HG03135 (cell line): ENCODE data around the gene GNAZ.

Source experiments
- ATAC-seq: cut with Tn5 transposase; IDR thresholded peaks from one replicate; pipeline ENCODE4 v1.9.1; 2021; ENCODE audit warnings: mild to moderate bottlenecking, moderate library complexity; ENCODE audit not compliant: unreplicated experiment

GNAZ gene

DNA sequence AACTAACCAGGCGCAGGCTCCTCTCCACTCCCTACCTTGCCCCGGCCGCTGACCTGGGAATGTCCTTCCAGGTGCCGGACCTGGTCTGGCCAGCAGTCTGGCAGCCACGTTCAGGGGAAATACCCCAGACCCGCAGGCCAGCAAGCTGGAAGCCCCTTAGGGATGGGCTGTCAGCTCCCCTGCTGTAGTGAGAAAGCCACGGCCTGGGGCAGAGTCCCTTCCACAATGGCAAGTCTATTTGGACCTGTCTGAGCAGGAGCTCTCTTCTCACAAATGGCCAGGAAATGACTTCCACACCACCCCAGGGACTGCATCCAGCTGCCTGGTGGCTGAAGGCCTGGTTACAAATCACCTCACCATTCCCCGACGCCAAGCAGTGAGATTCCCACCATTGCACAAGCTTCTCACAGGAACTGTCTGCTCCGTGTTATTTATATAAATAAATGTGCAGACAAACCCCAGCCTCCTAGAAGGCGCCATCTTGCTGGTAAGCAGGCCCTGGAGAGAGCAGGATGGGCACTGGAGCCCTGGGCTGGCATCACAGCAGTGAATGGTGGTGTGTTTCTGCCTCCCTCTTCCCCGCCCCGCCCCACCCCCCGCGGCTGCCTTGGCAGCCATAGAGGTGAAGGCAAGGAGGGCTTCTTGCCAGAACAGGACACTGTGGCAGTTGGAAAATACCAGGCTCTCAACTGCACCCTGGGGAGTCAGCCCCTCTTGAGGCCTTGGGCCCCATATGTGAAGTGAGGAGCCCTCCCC, 47.8 kb downstream of the GNAZ start:
- ATAC-seq, result no peak

DNA sequence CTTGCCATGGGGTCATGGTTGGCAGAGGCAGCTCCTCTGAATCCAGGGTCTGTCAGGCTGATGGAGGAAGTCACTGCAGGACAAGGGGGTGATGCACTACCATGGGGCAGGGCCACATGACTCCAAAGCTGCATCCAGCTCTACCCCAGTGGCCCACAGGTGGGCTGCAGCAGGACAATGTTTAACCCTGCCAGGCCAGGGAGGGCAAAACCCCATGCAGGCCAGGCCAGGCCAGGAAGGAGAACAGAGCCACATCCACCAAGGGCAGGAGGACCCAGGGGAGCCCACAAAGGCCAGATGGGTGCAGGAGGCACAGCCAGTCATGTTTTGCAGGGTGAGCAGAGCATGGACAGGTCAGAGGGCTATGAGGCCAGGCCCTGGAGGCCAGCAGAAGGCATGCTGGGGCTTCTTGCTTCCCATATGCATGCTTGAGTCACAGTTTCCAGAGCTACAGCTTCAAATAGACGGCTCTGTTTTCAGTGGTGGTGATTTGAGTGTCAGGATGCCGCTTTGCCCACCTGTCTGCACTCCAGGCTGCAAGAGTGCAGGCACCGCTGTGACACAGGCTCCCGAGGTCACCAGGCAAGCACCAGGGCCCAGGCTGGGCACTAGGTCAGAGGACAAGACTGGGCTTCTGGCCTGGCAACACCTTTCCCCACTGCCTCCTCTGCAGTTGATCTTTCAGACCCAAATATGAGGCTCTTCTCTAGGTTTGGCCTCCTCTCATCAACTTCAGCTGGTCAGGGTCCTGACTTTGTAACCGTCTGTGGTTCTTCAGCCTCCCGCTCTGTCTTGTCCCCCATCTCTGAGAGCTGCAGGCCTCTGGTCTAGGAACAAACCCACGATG, 48.6 kb downstream of the GNAZ start:
- ATAC-seq, result no peak

DNA sequence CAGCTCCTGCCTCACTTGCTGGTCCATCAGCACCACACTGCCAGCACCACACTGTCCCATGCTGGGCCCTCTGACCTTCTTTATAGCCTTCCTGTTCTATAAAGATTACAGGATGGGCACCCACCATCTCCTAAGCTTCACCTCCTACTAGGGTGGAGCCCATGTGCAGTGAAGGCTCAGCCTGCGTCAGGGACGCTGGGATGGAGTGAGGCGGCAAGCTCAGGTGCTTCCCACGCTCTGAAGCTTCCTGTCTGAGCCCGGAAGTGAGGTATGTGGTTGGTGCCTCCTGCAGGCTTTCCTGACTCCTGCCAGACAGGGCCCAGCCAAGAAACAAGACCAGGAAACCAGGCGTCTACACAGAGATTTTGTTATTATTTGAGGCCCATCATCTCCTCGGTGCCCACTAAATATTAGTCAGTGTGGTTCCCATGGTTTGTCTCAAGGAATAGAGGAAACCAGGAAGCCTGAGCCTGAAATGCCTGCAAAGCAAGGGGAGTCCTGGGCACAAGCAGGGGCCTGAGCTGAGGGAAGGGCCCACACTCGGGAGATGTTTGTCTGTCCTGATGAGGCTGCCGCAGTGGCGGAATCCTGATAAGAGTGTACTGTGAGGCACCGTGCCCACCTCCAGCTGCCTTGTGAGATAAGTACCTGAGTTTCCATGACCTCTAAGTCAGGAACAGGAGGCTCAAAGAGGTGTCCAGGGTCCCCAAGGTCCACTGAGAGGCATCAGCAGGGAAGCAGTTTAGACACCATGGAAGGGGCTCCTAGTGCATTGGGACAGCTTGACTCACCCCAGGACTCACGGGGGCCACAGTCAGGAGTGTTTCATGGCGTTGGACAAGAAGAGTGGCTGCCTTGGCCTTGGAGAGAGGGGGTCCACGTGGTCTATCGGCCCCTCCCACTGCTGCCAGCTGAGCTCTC, 49.4 kb downstream of the GNAZ start:
- no peak for ATAC-seq

DNA sequence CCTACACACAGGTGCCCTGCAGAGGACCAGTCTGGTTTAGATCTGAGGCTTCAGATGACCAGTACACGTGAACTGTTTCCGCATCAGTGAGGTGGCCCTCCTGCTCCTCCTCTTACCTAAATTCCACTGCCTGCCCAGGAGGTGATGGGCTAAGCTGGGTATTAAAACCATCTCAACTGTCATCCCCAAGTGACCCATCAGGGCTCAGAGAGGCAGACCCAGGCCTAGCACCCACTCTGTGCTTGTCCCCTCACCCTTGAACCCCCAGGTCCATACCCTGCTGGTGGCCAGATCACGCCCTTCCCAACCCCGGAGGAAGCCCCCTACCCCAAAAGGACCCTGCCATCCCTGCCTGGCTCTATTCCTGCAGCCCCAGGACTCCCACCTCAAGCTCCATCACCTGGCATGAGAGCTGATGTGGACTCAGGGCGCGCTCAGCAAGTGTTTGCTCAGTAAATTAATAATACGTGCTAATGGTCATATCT, 50.1 kb downstream of the GNAZ start:
- no peak for ATAC-seq

DNA sequence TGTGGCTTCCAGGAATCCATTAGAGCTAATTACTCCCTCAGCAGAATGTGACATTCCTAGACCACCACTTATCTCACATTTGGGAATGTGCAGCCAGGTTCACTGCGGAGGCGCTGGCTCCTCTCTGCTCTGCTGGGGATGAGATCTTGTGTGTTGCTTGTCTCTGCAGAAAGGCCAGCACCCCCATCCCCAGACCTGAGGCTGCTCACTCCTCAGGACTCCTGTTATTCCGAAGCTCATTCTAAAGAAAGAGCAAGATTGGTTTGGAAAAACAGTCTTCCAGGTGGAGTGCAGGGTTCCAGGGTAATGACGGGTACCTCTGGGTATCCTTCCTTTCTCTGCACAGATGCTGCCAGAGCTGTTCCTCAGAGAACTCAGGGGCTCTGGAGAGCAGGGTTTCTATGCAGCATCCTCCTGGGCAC, 50.7 kb downstream of the GNAZ start:
- no peak for ATAC-seq

DNA sequence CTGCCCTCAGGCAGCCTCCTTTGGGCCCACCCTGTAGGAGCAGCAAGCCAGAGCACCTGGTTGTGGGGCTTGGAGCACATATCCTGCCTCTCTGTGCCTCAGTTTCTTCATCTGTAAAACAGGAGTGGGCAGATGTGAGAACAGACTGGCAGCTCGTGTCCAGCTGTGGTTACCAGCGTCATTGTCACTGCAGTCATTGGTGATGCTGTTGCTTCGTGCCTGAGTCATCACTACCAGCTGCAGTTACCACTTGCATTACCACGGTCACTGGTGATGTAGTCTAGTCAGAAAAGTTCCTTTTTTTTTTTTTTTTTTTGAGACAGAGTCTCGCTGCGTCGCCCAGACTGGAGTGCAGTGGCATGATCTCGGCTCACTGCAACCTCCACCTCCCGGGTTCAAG, 51.1 kb downstream of the GNAZ start:
- no peak for ATAC-seq

DNA sequence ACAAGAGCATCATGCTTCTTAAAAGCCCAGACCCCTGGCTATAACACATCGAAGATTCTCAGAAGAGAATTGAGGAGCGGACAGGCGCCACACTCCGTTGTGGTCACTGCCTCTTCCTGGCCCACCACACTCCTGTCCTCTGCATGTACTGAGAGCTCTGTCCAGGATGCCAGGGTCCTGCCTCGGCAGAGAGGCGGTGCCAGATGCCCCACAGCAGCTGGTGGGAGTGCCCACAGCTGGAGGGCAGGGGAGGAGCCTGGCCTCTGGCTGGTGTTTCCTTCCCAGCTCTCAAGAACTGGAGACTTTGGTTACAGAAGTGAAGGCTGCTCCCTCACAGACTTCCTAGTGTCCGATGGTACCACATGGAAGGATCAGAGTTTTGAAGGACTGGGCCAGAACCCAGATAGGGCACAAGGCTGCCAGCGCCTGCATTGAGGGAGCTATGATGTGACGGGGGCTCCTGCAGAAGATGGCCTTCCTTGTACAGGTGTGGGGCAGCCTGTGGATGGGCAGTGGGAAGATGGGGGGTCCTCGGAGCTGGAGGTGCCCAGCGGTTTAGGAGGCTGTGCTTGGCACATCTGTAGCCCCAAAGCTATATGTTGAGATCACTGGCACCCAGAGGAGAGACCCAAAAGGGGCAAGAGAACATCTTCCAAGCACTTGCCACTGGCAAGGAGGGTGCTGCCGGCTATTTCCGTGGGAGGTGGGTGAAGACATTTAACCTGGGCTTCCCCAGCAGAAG, 52.1 kb downstream of the GNAZ start:
- ATAC-seq, result no peak

DNA sequence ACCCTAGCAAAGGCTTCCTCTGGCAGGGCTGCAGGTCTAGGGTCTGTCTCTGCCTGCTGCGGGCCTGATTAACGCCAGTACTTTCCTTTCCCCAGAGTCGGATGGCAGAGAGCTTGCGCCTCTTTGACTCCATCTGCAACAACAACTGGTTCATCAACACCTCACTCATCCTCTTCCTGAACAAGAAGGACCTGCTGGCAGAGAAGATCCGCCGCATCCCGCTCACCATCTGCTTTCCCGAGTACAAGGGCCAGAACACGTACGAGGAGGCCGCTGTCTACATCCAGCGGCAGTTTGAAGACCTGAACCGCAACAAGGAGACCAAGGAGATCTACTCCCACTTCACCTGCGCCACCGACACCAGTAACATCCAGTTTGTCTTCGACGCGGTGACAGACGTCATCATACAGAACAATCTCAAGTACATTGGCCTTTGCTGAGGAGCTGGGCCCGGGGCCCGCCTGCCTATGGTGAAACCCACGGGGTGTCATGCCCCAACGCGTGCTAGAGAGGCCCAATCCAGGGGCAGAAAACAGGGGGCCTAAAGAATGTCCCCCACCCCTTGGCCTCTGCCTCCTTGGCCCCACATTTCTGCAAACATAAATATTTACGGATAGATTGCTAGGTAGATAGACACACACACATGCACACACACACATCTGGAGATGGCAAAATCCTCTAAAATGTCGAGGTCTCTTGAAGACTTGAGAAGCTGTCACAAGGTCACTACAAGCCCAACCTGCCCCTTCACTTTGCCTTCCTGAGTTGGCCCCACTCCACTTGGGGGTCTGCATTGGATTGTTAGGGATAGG, 52.9 kb downstream of the GNAZ start:
- ATAC-seq, result no peak

DNA sequence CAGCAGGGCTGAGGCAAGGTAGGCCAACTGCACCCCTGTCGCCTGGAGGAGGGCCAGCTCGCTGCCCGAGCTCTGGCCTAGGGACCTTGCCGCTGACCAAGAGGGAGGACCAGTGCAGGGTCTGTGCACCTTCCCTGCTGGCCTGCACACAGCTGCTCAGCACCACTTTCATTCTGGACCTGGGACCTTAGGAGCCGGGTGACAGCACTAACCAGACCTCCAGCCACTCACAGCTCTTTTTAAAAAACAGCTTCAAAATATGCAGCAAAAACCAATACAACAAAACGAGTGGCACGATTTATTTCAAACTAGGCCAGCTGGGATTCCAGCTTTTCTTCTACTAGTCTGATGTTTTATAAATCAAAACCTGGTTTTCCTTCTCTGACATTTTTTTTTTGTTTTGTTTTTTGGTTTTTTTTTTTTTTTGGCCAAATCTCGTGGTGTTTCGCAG, 53.5 kb downstream of the GNAZ start:
- no peak for ATAC-seq

DNA sequence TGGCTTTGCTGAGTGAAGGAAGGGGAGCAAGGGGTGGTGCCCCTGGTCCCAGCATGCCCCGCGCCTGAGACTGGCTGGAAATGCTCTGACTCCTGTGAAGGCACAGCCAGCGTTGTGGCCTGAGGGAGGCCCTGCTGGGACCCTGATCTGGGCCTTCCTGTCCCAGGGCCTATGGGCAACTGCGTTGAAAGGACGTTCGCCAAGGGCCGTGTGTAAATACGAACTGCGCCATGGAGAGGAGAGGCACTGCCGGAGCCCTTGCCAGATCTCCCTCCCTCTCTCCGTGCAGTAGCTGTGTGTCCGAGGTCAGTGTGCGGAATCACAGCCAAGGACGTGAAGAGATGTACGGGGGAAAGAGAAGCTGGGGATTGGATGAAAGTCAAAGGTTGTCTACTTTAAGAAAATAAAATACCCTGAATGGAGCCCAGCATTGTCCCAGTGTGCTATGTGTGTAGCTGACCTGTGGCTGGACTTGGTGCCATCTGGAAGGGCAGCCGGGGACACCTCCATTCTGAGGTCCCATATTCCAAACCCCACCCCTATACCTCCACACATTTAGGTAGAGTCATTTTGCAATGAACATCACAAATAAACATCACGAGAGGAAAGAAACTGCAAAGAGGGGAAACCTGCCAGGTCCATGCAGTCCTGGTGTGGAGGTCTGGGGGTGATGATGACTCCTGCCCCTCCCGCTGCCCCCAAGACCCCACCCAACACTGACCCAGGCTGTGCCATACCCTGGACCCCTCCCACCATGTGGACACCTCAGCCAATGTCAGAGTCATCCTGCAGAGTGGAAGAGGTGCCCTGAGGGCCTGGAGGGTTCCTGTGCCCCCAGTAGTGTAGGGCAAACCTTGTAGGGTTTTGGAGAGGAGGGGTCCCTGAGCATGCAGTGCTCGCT, 54.5 kb downstream of the GNAZ start:
- ATAC-seq, result no peak

DNA sequence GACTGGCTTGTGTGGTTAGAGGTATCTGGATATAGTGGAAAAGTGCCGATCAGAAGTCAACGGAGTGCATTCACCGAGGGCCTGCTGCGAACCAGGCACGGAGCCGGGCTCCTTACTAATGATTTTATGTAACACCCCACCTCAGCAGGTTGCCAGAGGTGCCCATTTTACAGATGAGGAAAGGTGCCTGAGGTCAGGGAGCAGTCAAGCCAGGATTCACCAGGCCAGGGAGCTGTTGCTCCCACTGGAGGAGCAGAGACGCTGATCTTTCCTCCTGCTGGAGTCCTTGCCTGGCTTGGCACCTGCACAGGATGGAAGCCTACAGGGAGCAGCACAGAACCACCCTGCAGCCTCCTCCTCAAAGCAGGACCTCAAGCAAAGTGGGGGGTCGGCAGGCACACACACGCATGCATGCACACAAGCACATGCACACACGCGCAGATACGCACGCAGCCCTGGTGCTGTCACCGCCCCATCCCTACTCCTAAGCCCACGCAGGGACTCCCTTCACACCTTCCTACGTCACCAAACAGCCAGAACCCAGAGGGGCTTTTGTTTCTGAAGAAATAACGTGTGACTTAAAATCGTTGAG, 55.3 kb downstream of the GNAZ start:
- ATAC-seq, result no peak

DNA sequence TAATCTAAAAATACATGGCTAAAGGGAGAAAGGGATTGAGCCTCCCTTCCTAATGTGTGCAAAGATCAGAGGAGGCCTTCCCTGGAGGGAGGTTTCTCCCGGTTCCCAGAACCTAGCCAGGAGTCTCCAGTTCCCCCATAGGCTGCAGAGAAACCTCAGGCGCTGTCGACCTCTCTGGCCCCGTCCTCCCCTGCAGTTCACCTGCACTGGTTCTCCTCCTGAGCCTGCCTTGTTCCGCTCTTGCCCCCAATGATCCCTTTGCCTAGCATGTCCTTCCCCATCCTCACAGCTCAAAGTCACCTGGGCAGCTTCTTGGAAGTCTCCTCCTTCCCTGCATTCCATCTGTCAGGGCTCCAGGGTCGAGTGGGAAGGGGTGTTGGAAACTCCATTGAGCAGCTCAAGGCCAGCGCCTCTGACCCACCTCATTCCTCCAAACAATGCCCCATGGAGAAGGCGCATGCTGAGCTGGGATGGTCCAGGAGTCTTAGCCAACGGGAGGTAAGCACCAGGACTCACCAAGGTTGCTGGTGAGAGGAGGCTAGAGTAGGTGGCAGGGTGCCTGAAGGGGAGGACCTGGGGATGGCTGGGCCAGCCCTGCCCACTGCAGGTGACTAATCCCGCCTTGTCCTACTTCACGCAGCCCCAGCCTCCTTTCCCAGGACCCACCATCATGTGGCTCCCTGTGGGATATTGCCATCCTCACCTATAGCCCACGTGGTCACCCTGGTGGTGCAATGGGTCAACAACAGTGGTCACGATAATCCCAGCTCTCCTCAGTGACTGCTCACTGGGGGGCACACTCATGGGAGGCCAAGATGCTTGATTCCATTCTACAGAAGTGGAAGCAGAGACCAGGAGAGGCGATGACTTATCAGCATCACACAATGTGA, 56.1 kb downstream of the GNAZ start:
- no peak for ATAC-seq

DNA sequence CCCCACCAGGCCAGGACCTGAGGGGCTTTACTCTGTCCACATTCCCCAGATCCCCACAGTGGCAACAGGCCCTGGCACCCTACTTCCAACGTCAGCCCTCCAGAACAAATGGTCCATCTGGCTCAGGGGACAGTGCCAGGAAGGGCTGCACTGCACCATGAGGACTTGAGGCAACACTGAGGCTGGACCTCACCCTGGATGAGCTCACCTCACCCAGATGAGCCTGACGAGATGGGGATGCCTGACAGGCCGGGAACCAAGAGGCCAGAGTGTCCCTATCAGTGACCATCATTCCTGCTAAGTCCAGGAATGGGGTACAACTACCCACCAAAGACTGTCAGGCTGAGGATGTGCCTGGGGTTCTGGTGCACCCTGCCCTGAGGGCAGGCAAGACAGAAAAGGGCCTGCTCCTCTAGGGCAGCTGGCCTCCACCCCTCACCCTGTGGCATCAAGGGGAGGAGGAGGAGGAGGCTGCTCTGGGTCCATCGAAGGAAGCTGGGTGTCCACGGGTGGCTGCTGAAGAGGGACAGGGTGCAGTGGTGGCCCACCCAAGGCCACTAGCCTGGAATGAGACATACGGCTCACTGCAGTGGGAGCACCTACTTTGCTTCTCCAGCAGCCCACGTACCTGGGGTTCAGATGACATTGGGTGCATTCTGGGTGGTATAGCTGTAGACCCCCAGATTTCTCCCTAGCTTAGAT, 56.9 kb downstream of the GNAZ start:
- ATAC-seq, result no peak

DNA sequence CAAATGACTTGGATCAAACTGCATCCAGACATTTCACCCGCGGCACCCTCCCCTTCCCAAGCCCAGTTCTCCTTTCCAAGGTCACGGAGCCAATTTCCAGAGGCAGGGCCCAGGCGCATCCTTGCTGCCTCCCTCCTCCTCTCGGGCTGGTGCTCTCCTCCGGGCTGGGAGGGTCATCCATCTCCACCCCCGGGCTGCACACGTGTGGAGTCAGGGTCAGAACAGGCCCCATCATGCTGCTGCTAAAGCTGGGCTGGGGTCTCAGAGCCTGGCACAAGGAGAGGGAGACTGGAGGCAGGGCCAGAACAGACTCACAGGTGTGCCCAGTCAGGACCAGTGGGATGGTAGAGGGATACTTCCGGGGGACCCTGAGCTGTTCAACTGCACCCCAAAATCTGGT, 57.5 kb downstream of the GNAZ start:
- ATAC-seq, result no peak

DNA sequence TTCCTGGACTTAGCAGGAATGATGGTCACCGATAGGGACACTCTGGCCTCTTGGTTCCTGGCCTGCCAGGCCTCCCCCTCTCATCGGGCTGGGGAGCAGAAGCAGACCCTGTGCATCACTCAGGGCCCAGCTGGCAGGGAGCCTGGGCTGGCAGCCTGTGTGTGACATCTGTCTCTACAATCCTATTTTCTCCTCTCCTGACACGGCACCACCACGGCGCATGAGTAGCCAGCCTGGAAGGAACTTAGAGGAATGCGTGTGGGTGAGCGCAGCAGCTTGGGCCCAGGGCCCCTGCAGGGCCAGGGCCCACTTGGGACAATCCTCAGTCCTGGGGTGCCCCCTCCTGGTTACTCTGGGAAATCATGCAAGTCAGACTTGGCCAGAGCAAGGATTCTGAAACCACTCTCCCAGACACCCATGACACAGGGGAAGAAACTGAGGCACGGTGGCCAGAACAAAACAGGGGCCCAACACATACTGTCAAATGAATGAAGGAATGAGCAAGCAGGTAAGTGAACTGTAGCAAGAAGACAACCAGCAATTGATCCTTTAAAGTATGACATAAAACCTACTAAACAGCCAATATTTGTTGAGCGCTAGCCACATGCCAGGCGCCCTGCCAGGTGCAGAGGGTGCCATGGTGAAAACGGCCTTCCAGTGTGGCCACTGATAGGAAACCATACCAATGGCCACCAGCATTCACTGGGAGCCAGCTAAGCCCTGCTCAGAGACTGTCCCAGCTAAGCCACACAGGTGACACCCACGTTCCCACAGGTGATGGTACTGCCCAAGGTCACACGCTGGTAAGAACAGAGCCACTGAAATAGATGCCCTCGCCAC, 58.2 kb downstream of the GNAZ start:
- no peak for ATAC-seq

DNA sequence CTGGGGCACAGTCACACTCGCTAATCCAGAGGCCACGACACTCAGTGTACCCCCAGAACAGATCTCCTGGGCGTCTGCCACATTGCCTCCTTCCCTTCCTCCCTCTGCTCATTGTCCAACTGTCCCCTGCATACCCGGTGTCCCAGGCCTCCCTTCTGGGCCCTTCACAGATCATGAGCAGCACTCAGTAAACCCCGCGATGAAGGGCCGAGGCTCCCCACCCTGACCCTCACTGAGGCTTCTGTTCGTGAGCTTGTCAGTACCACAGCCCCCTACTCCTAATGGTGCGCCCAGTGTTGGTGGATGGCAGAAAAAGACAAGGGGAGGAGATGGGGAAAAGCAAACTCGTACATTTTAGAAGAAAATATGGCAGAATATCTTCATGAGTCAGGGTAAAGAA, 58.8 kb downstream of the GNAZ start:
- no peak for ATAC-seq
